K562 (cell line): Measurements from ENCODE around the gene TBXA2R. TPM values are rescaled to one million over a fixed set of nuclear protein-coding genes. Genes with fewer than 3 reads are reported as not detected.

Experiments used
- CEBPZ ChIP-seq: fragments of 150-350 bp; IDR thresholded peaks from 2 replicates; pipeline ENCODE4 v1.6.1; 2014; ENCODE audit warnings: low read depth, mild to moderate bottlenecking, low read length, borderline replicate concordance
- EZH2 ChIP-seq: IDR thresholded peaks from 2 replicates; pipeline ENCODE4 v1.6.1; 2012; ENCODE audit warnings: low read depth, mild to moderate bottlenecking, inconsistent platforms, low read length, borderline replicate concordance
- MAZ ChIP-seq, 2 experiments: fragments of 450-650 bp in 1 of 2; sonication (generic) in 1 of 2; formaldehyde crosslinking; IDR thresholded peaks in 1 of 2; conservative IDR thresholded peaks in 1 of 2; 2 replicates each; pipeline versions ENCODE4 v1.4.0 to v1.5.0; 2020; ENCODE audit warnings: mild to moderate bottlenecking in 1 of 2, missing genetic modification reagents in 1 of 2
- NEUROD1 ChIP-seq: fragments of 150-350 bp; IDR thresholded peaks from 2 replicates; pipeline ENCODE4 v1.6.1; 2014; ENCODE audit warnings: borderline replicate concordance, low read length, low read depth; ENCODE audit not compliant: partially characterized antibody
- NR4A1 ChIP-seq, 2 experiments: fragments of 250-450 bp in 1 of 2; fragments of 450-650 bp in 1 of 2; sonication (Bioruptor Pico) in 1 of 2; IDR thresholded peaks; 2 replicates each; pipeline versions ENCODE4 v1.4.0 to v1.6.1; 2016 to 2020; ENCODE audit warnings: mild to moderate bottlenecking in 2 of 2, missing compliant biosample characterization in 1 of 2, missing genetic modification characterization in 1 of 2, moderate library complexity in 1 of 2
- POLR2AphosphoS2 ChIP-seq: IDR thresholded peaks from 2 replicates; pipeline ENCODE4 v1.6.1; 2012; ENCODE audit warnings: low read length, improper control_type of control experiment
- PTRF ChIP-seq: fragments of 450-650 bp; IDR thresholded peaks from 2 replicates; pipeline ENCODE4 v1.6.1; 2016; ENCODE audit warnings: mild to moderate bottlenecking, missing genetic modification characterization, missing compliant biosample characterization
- SPI1 ChIP-seq: IDR thresholded peaks from 2 replicates; pipeline ENCODE4 v1.6.1; 2011; ENCODE audit warnings: low read depth, low read length, control low read depth, borderline replicate concordance
- TEAD4 ChIP-seq, 2 experiments: sonication (generic) in 1 of 2; formaldehyde crosslinking in 1 of 2; IDR thresholded peaks; 2 replicates each; pipeline versions ENCODE4 v1.6.1 to v1.8.0; 2012 to 2022; ENCODE audit warnings: borderline replicate concordance in 1 of 2, inconsistent platforms in 1 of 2, low read length in 1 of 2, mild to moderate bottlenecking in 1 of 2, missing genetic modification reagents in 1 of 2
- WHSC1 ChIP-seq: IDR thresholded peaks from one replicate; pipeline ENCODE4 v1.6.1; 2012; ENCODE audit warnings: low read length, control low read depth, inconsistent platforms
- ZNF140 ChIP-seq: fragments of 250-450 bp; sonication (Bioruptor Pico); IDR thresholded peaks from 2 replicates; pipeline ENCODE4 v1.8.0; 2021; ENCODE audit warnings: moderate library complexity, mild to moderate bottlenecking, inconsistent platforms
- ZNF696 ChIP-seq: fragments of 250-450 bp; sonication (Bioruptor Pico); conservative IDR thresholded peaks from 2 replicates; pipeline ENCODE4 v1.4.0; 2020; ENCODE audit warnings: mild to moderate bottlenecking, moderate library complexity
- polyA plus RNA-seq, 8 experiments: library from polyadenylated mRNA; depleted of rRNA in 4 of 8; stranded (reverse) in 5 of 8; unstranded in 3 of 8; fragments of >200 nt; fragmentation: Nextera tagmentation in 2 of 8; fragmentation: Illumina TruSeq in 1 of 8; extraction: Ambion mirVana in 2 of 8; extraction: Trizol in 1 of 8; gene quantifications; 2 replicates each; pipeline versions ENCODE4 v1.2.1 to v1.2.3, GENCODE V29; 2011 to 2014; ENCODE audit warnings: inconsistent platforms in 1 of 8, missing spikeins in 1 of 8
- total RNA-seq, 7 experiments: library from RNA; depleted of rRNA in 6 of 7; stranded (reverse); fragments of >200 nt in 6 of 7; fragmentation: Illumina TruSeq in 2 of 7; extraction: Trizol in 2 of 7; gene quantifications; 2 replicates each; pipeline versions ENCODE4 v1.2.1 to v1.2.3, GENCODE V29; 2011 to 2021; ENCODE audit warnings: low replicate concordance in 1 of 7
- TF ChIP-seq, protein P1 (sequence below): fragments of 450-650 bp; formaldehyde crosslinking; IDR thresholded peaks from 2 replicates; pipeline ENCODE4 v1.4.0; 2022; ENCODE audit warnings: mild to moderate bottlenecking, moderate library complexity
- TF ChIP-seq, protein P2 (sequence below): fragments of 450-650 bp; formaldehyde crosslinking; IDR thresholded peaks from 2 replicates; pipeline ENCODE4 v1.4.0; 2022; ENCODE audit warnings: missing genetic modification characterization
- TF ChIP-seq, protein P3 (sequence below), 3 experiments: fragments of 200-800 bp in 1 of 3; sonication (Bioruptor generic) in 1 of 3; sonication (generic) in 1 of 3; formaldehyde crosslinking in 1 of 3; IDR thresholded peaks; 2 replicates each; pipeline versions ENCODE4 v1.6.1 to v1.8.0; 2016 to 2022; ENCODE audit warnings: mild to moderate bottlenecking in 2 of 3, missing compliant biosample characterization in 2 of 3, missing genetic modification characterization in 2 of 3, missing genetic modification reagents in 1 of 3
- TF ChIP-seq, protein P4 (sequence below): sonication (generic); formaldehyde crosslinking; IDR thresholded peaks from 2 replicates; pipeline ENCODE4 v1.4.0; 2020; ENCODE audit warnings: mild to moderate bottlenecking, missing genetic modification reagents

The TBXA2R gene
- total and polyA plus RNA-seq, 9 of the 15 experiments (the other 6 are each of a cell fraction or from before 2014, with no cell fraction given) = 1.5 to 24.0 (median 2.8) TPM

- TF ChIP-seq EZH2 (no peak), TEAD4 (IDR thresholded peaks at IDR 0.05; ENCODE audit: low read length) (peak; percentile 40; the same call in 1 of the 2 replicates), TEAD4 (CRISPR knock-in tag; IDR thresholded peaks at IDR 0.05; ENCODE audit: borderline replicate concordance) (no peak), MAZ (CRISPR knock-in tag; conservative IDR thresholded peaks at IDR 0.05 in 1 of 2, IDR thresholded peaks at IDR 0.05 in 1 of 2) (no peak), WHSC1 (no peak), ZNF140 (no peak), CEBPZ (no peak), POLR2AphosphoS2 (no peak), NR4A1 (CRISPR knock-in tag; IDR thresholded peaks at IDR 0.05) (no peak), NR4A1 (tag; IDR thresholded peaks at IDR 0.05) (no peak), ZNF696 (CRISPR knock-in tag) (no peak), SPI1 (no peak), PTRF (tag) (no peak), NEUROD1 (peak; percentile 57)
- TF ChIP-seq, protein P1, sequence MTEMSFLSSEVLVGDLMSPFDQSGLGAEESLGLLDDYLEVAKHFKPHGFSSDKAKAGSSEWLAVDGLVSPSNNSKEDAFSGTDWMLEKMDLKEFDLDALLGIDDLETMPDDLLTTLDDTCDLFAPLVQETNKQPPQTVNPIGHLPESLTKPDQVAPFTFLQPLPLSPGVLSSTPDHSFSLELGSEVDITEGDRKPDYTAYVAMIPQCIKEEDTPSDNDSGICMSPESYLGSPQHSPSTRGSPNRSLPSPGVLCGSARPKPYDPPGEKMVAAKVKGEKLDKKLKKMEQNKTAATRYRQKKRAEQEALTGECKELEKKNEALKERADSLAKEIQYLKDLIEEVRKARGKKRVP (CRISPR knock-in tag) = no peak
- TF ChIP-seq, protein P2, sequence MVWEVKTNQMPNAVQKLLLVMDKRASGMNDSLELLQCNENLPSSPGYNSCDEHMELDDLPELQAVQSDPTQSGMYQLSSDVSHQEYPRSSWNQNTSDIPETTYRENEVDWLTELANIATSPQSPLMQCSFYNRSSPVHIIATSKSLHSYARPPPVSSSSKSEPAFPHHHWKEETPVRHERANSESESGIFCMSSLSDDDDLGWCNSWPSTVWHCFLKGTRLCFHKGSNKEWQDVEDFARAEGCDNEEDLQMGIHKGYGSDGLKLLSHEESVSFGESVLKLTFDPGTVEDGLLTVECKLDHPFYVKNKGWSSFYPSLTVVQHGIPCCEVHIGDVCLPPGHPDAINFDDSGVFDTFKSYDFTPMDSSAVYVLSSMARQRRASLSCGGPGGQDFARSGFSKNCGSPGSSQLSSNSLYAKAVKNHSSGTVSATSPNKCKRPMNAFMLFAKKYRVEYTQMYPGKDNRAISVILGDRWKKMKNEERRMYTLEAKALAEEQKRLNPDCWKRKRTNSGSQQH (CRISPR knock-in tag) = no peak
- TF ChIP-seq, protein P3, sequence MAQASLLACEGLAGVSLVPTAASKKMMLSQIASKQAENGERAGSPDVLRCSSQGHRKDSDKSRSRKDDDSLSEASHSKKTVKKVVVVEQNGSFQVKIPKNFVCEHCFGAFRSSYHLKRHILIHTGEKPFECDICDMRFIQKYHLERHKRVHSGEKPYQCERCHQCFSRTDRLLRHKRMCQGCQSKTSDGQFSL (CRISPR knock-in tag; IDR thresholded peaks at IDR 0.05) = no peak
- TF ChIP-seq, protein P3 (tag; IDR thresholded peaks at IDR 0.05) = no peak
- TF ChIP-seq, protein P4, sequence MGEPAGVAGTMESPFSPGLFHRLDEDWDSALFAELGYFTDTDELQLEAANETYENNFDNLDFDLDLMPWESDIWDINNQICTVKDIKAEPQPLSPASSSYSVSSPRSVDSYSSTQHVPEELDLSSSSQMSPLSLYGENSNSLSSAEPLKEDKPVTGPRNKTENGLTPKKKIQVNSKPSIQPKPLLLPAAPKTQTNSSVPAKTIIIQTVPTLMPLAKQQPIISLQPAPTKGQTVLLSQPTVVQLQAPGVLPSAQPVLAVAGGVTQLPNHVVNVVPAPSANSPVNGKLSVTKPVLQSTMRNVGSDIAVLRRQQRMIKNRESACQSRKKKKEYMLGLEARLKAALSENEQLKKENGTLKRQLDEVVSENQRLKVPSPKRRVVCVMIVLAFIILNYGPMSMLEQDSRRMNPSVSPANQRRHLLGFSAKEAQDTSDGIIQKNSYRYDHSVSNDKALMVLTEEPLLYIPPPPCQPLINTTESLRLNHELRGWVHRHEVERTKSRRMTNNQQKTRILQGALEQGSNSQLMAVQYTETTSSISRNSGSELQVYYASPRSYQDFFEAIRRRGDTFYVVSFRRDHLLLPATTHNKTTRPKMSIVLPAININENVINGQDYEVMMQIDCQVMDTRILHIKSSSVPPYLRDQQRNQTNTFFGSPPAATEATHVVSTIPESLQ (CRISPR knock-in tag) = no peak
These were observed 26.3 kb downstream of the TBXA2R start (continued) for GRCh38 chr19:3580156-3580934.
